ENCODE results near the gene PGP. TPM values are rescaled to one million over a fixed set of nuclear protein-coding genes. Genes with fewer than 3 reads are reported as not detected.

Gene PGP
- total RNA-seq, 1 donor from 2014 or later: 4.1 TPM

GRCh38 chr16:2199621-2200139 lies 15.0 kb downstream of the PGP start:
- no peak for DNase-seq

GRCh38 chr16:2199095-2199494 lies 15.5 kb downstream of the PGP start:
- DNase-seq: no peak

GRCh38 chr16:2198283-2198682 lies 16.4 kb downstream of the PGP start:
- no peak for DNase-seq

GRCh38 chr16:2197765-2198164 lies 16.9 kb downstream of the PGP start:
- DNase-seq: no peak

- DNase-seq: no peak
Measured at GRCh38 chr16:2196981-2197511, 17.6 kb downstream of the PGP start.

- DNase-seq: no peak
Measured at GRCh38 chr16:2196162-2196980, 18.3 kb downstream of the PGP start, which contains the start of gene CASKIN1. CASKIN1 (minus strand) TSS chr16:2196605; CDS start chr16:2196432, 173 bp downstream.

- DNase-seq: no peak
Measured at GRCh38 chr16:2195322-2196161, 19.1 kb downstream of the PGP start.

- DNase-seq: no peak
Measured at GRCh38 chr16:2194852-2195321, 19.8 kb downstream of the PGP start.

- DNase-seq: peak; percentile 15
Measured at GRCh38 chr16:2194166-2194834, 20.3 kb downstream of the PGP start.

- no peak for DNase-seq
Measured at GRCh38 chr16:2191446-2191706, 23.3 kb downstream of the PGP start.

GRCh38 chr16:2190659-2191445 lies 23.8 kb downstream of the PGP start:
- DNase-seq: no peak

- DNase-seq: no peak
Measured at GRCh38 chr16:2190002-2190658, 24.5 kb downstream of the PGP start.

- no peak for DNase-seq
Measured at GRCh38 chr16:2189252-2189893, 25.3 kb downstream of the PGP start.

GRCh38 chr16:2188395-2188794 lies 26.2 kb downstream of the PGP start:
- DNase-seq: no peak

GRCh38 chr16:2187212-2187611 lies 27.4 kb downstream of the PGP start:
- DNase-seq: no peak

GRCh38 chr16:2186505-2186904 lies 28.1 kb downstream of the PGP start:
- no peak for DNase-seq

- DNase-seq: no peak
Measured at GRCh38 chr16:2186064-2186463, 28.6 kb downstream of the PGP start.

GRCh38 chr16:2184962-2185361 lies 29.7 kb downstream of the PGP start:
- DNase-seq: no peak

- DNase-seq: no peak
Measured at GRCh38 chr16:2184346-2184745, 30.3 kb downstream of the PGP start.

GRCh38 chr16:2183671-2184070 lies 31.0 kb downstream of the PGP start:
- no peak for DNase-seq

GRCh38 chr16:2181952-2182351 lies 32.7 kb downstream of the PGP start:
- no peak for DNase-seq
